ENCODE data around the gene FAM149B1.
"Not testable (repeated sequence)": the region's sequence is repeated elsewhere in the genome, so short reads cannot be mapped to it uniquely, and the experiment has no call there.

FAM149B1 gene

DNA sequence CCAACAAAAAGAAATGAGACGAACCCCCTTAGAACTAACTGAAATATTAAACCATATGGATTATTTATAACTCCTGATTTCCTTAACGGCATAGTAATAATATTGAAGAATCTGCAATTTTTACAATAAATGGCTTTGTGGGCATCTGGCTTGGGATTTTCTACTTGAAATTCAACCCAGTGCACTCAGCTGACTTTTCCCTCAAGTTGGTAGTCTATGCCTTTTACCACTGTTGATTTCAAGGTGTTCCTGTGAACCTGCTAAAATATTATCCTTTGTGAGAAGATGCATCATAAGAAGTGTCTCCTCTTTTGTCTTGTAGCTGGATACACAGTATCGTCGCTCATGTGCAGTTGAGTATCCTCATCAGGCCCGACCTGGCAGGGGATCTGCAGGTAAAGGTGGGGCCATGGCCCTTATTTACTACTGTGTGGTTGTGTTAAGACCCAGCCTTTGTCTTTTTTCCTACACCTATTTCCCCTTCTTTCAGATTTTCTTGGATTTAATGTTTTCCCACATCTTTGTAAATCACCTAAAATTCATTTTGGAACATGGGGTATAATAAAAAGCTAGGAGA lies 71.2 kb downstream of the FAM149B1 start:
- no peak for DNase-seq

DNA sequence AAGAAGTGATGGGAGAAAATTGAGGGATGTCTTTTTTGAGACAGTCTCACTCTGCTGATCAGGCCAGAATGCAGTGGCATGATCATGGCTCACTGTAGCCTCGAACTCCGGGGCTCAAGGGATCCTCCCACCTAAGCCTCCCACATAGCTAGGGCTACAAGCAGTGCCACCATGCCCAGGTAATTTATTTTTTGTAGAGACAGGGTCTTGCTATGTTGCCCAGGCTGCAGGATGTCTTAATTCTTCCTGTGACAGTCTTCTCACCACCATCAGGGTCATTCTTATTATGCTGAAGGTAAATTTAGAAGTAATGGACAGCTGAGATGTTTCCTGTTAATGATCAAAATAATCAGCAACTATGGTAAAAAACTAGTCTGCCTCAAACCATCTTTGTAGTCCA lies 72.0 kb downstream of the FAM149B1 start:
- DNase-seq, result no peak

DNA sequence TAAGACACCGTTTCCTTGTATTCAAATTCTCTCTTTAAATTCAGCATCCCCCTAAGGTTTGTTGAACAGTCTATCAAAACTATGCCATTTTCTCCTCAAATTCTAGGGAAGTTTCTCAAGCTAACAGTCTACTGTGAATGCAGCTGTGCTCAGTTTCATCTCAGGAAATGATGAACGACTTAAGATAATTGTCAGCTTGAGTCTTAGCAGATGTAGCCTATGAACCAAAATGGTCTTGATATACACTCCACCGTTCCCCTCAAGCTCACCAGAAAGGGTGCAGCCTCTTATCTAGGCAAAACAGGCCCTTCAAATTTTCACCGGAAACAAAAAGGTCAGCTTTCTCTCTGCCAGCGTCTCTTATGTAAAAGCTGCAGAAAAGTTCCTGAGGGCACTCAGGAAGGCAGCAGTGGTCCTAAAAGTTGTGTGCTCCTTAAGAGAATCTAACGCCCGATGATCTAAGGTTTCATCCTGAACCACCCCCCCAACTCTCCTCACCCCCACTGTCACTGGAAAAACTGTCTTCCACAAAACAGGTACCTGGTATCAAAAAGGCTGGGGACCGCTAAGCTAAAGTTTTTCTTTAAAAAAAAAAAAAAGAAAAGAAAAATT lies 77.1 kb downstream of the FAM149B1 start:
- DNase-seq, result no peak

DNA sequence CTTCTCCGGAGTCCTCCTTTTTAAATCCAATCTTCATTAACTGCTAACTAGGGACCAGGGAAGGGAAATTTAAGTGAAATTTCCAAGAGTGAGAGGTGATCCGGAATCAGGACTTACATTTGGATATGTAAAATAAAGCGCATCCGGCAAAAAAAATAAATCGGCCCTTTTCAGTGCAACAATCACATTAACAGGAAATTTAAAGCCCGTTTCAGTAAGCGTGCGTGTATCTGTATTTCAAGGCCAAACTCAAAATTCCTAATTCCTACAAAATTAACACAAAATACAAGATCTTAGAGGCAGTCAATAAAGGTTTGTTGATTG lies 78.4 kb downstream of the FAM149B1 start:
- DNase-seq, result no peak

DNA sequence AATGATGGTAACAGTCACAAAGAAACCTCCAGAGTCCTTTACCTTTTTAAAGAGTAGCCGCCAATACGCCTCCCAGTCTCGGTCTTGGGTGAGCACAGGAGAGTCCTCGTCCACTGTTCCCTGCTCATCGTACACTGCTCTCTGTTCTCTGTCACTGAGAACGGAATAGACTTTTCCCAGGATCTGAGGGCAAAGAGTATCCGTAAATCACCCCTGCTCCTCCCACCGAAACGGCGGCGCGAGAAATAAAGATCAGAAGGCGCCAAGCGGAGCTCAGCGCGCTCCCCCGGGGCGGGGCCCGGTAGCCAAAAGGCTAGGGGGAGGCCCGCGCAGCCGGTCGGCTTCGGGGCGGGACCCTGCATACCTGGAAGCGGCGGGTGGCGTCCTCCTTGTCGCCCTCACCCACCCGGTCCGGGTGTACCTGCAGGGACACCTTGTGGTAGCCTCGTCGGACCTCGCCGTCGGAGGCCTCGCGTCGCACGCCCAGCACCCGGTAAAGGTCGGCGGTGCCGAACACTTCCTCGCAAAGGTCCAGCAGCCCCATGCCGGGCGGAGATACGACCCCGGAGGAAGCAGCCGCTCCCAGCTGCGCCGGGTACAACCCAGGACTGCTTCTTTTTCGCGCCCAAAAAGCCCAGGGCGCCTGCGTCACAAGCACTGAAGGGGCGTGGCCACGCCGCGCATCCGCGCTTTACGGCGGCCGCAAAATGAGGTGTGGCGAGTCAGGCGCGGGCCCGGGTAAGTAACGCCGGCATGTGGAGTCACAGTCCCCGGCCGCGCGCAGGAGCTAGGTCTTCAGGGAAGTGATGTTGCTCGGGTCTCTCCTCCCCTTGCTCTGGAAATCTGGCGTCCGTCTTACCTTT lies 79.0 kb downstream of the FAM149B1 start, which contains the start of gene DNAJC9:
Gene DNAJC9 (minus strand): TSS at position 610 of the 863 bp plus-strand sequence. CDS start 66 bp downstream, at position 544.
- DNase-seq, result peak; percentile 99

DNA sequence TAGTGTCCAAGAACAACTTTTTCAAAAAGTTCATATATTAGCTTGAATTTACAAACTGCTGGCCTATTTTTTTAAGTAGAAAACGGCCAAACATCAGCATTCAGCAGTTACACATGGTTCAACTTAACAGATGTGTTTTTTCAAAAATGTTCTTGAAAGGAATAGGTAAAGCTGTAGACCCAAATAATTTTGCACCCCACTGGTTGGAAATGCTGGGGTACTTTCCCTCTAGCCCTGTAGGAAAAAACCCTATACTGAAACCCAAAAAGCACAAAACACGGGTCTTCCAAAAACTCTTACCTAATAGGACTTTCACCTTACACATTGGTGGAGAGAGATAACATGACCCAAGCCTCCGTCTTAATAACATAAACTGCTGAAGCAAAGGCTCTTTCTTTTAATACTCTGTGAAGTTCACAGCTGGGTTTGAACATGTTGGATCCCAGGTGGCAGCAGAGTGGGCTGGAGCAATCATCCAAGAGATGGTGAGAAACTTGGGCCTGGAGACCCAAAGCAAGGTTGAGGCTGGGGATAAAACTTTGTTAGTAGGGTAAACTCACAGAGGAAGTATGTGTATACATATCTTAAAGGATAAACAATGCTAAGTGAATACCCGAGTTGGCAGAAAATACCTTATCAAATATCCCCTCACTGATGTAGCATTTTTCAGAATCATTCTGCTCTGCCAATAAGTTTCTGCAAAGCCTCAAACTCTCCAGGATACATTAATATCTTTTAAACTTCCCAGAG lies 79.8 kb downstream of the FAM149B1 start:
- no peak for DNase-seq

DNA sequence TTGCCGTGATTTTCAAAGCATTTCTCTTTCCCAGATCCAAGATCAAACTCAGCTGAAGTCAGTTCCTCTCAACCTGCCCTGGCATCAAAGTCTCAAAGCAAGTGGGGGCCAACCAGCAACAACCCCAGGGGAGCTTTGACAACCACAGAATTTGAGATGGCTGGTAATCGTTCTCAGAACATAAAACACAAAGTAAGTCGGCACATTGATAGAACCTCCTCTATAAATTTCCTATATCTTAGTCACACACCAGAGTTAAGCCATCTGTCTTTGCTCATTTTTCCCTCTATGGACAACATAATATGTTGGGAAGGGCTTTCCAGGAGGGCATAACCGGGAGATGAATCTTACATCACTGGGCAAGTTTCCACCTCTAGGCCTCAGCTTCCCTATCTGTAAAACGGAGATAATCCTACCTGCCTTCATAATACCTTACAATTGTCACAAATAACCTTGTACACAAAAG lies 80.4 kb downstream of the FAM149B1 start:
- no peak for DNase-seq

DNA sequence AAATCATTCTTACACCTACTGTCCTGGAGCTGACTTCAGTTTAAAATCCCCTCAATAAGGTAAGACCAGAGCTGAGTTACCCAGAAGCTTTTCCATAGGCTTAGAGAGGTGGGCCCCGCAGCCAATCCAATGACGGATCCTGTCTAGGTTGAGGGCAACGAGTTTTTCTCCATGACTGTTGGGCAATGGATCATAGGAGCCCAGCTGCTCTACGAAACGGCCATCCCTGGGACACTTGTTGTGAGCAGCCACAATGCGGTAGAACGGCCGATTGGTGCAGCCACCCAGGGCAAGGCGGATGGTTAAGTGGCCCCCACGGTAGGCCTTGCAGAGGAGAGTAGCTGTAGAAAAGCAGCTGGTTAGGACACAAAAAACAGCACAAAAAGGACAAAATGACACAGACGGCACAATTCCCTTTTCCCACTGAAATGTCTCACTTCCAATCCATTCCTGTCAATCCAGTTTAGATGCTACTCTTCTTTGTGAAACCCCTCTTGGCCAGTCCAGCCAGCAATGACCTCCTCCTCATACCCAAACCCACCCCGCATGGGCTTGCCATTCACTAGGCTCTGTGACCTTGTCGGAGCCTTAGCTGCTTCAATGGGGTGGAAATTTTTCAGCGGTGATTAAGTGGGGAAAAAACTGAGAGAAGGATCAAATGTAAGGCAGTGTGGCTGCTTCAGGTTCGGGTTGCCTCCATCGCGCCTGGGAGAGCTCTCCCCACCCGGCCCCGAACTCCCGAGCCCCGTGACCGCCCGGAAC lies 83.9 kb downstream of the FAM149B1 start:
- DNase-seq, result peak; percentile 62

DNA sequence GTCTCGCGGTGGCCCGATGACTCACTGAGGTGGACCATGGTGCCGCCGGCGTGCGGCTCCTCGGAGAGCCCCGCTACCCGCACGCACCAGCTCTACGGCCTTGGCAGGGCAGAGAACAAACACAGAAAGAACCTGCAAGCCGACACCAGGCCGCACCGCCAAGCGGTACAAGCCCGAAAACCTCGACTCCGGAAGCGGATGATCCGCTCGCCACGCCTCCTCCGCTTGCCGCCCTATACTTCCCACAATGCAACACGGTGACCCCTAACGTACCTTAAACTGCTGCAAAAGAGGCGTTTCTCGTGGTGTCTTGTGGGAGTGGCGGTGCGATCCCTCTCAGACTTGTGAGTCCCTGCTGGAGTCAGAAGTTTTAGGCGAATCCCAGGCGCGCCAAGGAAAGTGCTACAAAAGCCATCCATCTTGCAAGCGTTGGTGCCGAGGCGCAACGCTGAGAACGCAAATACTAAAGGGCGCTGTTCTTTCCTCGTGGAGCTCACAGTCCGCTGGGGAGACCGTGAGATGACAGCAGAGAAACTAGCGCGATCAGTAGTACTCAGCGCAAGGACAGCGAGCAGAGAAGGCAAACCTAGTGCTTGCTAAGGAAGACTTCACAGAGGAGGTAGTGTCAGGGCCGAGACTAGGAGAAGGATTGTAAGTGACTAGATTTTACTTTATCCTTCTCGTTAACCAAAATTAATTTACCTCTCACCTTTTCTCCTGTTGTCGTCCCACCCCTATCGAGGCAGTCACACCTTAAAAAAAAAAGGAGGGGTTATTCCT lies 84.7 kb downstream of the FAM149B1 start, which contains the start of gene MRPS16:
Gene MRPS16 (minus strand): TSS at position 200 of the 780 bp plus-strand sequence. CDS start 162 bp downstream, at position 38.
- DNase-seq, result peak; percentile 91

DNA sequence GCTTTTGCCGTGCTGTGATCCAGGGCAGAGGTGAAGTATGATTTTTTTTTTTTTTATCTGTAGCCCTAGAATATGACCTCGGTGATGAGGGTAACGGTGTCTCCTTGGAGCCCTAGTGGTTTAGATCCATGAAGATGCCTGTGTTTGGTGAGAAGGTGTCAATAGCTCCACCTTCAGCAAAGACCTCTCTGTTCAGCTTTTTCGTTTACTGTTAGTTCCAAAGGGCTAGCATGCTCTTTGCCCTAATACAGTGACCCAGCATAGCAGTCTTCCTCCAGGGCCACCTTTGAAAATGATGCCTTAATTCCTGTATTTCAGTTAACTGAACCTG lies 85.3 kb downstream of the FAM149B1 start:
- DNase-seq, result no peak

DNA sequence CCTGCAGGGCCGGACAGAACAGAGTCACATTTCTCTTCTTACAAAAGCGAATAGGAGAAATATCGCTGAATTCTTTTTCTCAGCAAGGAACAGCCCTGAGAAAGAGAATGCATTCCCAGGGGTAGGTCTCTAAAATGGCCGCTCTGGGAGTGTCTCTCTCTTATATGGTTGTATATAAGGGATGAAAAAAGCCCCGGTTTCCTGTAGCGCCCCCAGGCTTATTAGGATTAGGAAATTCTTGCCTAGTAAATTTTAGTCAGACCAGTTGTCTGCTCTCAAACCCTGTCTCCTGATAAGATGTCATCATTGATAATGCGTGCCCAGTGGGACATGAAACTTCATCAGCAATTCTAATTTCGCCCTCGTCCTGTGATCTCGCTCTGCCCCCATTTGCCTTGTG lies 90.7 kb downstream of the FAM149B1 start:
- DNase-seq, result not testable (repeated sequence)

DNA sequence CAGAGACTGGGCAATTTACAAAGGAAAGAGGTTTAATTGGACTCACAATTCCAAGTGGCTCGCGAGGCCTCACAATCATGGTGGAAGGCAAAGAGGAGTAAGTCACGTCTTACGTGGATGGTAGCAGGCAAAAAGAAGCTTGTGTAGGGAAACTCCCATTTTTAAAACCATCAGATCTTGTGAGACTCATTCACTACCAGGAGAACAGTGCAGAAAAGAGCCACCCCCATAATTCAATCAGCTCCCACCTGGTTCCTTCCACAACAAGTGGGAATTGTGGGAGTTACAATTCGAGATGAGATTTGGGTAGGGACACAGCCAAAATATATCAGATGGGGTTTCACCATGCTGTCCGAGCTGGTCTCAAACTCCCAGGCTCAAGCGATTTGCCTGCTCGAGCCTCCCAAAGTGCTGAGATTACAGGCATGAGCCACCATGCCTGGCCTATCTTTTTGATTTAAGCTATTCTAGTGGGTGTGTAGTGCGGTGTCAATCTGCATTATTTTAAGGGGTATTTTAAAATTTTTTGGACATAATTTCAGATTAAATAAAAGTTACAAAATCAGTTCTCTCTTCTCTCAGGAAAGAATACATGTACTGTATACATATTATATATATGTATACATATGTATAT lies 93.6 kb downstream of the FAM149B1 start:
- no peak for DNase-seq

DNA sequence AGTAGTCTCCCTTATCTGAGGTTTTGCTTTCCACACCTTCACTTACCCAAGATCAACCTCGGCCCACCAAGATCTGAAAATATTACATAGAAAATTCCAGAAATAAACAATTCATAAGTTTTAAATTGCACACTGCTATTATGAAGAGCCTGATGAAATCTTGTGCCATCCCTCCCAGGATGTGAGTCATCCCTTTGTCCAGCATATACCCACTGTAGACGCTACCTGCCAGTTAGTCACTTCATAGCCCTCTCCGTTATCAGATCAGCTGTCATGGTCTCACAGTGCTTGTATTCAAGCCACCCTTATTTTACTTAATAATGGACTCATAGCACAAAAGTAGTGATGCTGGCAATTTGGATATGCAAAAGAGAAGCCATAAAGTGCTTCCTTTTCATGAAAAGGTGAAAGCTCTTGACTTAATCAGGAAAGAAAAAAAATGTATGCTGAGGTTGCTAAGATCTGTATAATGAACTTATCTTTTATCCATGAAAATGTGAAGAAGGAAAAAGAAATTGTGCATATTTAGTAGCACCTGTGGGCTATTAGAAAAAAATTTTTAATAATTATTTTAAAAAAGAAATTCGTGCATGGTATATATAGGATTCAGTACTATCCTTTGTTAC lies 94.3 kb downstream of the FAM149B1 start:
- DNase-seq, result no peak

DNA sequence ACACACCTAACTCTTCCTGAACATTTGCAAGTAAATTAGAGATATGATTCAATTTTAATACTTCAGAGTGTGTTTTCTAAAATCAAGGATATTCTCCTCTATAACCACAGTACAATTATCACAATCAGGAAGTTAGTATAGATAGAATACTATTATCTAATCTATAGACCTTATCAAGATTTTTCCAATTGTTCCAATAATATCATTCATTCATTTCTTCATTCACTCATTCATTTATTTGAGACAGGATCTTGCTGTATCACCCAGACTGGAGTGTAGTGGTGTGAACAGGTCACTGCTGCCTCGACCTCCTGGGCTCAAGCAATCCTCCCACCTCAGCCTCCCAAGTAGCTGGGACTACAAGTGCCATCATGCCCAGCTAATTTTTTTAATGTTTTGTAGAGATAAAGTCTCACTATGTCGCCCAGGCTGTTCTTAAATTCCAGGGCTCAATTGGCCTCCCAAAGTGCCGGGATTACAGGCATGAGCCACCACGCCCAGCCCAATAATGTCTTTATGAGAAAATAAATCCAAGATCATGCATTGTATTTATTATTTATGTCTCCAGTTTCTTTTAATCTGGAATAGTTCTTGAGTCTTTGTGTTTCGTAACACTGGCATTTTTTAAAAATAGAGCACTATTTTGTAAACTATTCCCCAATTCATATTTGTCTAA lies 95.1 kb downstream of the FAM149B1 start:
- DNase-seq, result no peak

DNA sequence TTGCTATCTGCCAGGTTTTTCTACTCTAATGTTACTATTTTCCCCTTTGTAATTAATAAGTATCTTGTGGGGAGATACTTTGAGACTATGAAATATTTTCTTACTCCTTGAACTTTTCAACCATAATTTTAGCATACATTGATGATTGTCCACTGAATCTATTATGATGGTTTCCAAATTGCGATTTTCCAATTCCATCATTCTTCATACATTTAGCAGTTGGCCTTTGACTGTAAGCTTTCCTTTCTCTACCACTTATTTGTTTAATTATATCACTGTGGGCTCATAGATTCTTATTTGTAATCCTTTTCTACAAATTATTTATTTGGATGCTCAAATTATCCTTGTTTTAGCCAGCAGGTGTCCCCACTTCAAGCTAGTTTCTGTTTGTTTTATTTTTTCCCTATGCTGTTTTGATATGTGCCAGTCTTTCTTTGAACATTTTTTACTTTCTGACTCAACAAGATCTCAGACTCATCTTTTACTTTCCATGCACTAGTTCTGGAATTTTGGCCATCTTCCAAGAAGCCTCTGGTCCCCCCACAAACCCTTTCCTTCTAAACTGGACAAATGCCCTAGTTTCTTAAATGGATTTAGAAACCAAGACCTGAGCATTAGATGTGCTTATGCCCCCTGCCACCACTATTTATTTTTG lies 95.9 kb downstream of the FAM149B1 start:
- no peak for DNase-seq

DNA sequence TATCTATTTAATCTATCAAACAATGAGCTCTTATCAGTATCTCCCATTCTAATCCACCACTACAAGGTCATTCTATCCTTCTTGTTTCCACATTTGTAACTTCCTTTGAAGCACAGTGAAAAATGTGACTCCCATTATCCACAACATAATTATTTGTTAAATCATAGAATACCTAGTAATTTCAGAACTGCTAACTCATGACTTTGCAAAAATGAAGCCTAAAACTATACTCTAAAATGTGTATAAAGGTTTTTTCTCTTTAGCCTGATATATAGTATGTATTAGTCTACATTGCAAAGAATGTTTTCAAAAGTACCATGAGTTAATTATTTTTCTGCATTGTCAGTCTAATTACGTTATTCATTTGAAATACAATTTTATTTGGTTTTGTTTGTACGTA lies 96.5 kb downstream of the FAM149B1 start:
- no peak for DNase-seq

DNA sequence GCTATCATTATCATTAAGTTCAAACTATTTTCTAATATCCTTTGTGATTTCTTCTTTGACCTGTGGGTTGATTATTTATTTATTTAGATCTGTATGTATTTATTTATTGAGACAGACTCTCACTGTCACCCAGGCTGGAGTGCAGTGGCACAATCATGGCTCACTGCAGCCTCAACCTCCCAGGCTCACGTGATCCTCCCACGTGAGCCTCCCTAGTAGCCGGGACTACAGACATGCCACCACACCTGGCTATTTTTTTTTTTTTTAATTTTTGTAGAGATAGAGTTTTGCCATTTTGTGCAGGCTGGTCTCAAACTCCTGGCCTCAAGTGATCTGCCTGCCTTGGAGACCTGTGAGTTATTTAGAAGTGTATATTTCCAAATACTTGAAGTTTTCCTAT lies 113.2 kb downstream of the FAM149B1 start:
- no peak for DNase-seq

DNA sequence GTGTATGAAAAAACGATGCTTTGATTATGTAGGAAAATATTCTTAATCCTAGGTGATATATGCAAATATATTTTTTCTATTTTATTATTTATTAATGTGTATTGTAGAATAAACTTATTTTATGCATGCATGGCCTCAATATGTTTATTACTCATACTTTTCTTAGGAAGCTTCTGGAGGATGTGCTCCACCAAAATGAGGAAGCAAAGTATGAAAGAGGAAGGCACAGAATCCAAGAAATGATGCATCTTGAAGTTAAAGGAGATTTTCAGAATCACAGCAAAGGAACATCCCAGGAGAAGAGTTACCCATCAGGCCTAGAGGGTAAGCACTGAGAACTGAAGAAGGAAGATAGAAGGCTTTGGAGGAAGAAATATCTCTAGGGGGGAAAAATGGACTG lies 119.5 kb downstream of the FAM149B1 start:
- DNase-seq, result no peak

DNA sequence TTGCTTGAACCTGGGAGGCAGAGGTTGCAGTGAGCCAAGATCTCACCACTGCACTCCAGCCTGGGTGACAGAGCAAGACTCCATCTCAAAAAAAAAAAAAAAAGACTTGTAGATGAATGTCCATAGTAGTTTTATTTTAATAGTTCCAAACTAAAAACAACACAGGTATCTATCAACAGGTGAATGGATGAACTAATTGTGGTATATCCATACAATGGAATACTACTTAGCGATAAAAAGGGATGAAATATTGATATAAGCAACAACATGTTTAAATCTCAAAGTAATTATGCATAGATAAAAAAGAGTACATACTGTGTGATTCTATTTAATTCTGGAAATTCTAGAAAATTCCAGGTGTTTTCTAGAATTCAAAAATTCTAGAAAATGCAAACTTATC lies 122.0 kb downstream of the FAM149B1 start:
- DNase-seq, result no peak

DNA sequence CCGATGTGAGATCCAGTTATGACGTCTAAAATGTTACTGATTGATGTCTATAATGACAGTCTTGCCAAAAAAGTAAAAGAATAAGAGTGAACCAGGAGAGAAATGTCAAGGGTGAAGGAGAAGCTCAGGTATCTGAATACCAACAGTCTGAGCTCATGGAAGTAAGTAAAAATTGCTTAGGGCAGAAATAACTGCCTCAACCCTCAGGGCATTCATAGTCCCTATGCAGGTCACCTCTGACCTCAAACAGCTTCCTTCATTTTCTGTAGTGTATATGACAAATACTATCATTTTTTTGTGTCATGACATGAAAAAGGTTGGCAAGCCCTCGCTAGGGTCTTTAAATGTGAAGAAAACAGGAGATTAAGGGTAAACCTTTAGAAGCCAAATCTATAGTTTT lies 125.5 kb downstream of the FAM149B1 start:
- no peak for DNase-seq

Measured in activated CD8-positive, alpha-beta memory T cell treated with anti-CD3 and anti-CD28 coated beads, Interleukin-2, amount 50 U/mL, for 48 hours (primary cell).